A549 treated with DMSO at 1 μM for 4 hours (cell line): Measurements from ENCODE around the gene GRIA3. TPM values are rescaled to one million over a fixed set of nuclear protein-coding genes. Genes with fewer than 3 reads are reported as not detected.

ENCODE experiments used
- total RNA-seq: library from RNA; stranded (reverse); fragments of 200-300 nt; extraction: Qiagen RNA extraction; gene quantifications from 5 replicates; pipeline ENCODE4 v1.2.3, GENCODE V29; 2022; ENCODE audit warnings: low read depth

Gene GRIA3
- not detected in 5 replicates for total RNA-seq

DNA sequence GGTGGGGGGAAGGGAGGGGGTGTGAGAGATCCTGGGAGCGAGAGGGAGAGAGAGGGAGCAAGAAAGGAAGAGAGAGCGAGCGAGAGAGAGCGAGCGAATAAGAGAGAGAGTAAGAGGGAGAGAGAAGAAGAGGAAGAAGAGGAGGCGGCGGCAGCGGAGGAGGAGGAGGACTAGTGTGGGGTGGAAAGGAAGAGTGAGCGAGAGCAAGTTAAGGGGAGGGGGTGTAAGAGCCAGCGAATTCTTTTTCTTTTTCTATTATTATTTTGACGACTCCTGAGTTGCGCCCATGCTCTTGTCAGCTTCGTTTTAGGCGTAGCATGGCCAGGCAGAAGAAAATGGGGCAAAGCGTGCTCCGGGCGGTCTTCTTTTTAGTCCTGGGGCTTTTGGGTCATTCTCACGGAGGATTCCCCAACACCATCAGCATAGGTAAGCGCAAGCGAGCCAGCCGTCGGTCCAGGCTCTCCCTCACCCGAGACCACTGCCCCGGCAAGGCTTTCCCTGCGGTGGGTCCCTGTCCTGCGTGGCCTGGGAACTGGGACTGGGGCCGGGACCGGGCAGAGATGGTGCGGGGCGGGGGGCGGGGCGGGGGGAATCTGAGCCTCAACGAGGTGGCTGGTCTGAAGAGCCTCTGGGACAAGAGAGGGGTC is at the start of gene GRIA3:
Gene GRIA3 (plus strand): TSS at position 60 of the 647 bp plus-strand sequence. CDS start 258 bp downstream, at position 318.

